K562 (cell line): ENCODE data around the gene APOBEC3C. TPM values are rescaled to one million over a fixed set of nuclear protein-coding genes. Genes with fewer than 3 reads are reported as not detected.

Experiments
- ATAC-seq: fragments of 200-7000 bp; cut with Tn5 transposase; 3 replicates; pipeline ENCODE4 v1.9.1; 2020; ENCODE audit warnings: moderate library complexity
- BruUV-seq: library from RNA; stranded (reverse); fragments of 400-500 nt; replicated peaks from 2 replicates; lab custom pipeline; 2021; lab: Mats Ljungman, UMichigan
- CTCF ChIA-PET: fragments of 300-600 bp; formaldehyde crosslinking; extraction: SDS; loops from one replicate; lab custom pipeline; 2021; ENCODE audit warnings: low intra/inter-chr PET ratio; lab: Yijun Ruan, JAX
- POLR2A ChIA-PET: fragments of 300-600, 350-650 bp; sonication (Branson Sonifier 250); formaldehyde crosslinking; extraction: SDS; loops from one replicate; lab custom pipeline; 2021; ENCODE audit warnings: antibody characterized with exemption, inconsistent platforms; lab: Yijun Ruan, JAX
- DNase-seq, 4 experiments: peaks; one replicate each; pipeline versions ENCODE4 v3.0.0 to v3.0.0-alpha.2; 2011 to 2018; ENCODE audit warnings: low spot score in 3 of 4, mixed read lengths in 3 of 4; ENCODE audit errors: extremely low read depth in 1 of 4
- FAIRE-seq: peaks from 2 replicates; lab custom pipeline; 2011; peaks lifted over from hg19 to GRCh38; lab: Jason Lieb, UNC
- H2AFZ ChIP-seq: 2 replicates; pipeline ENCODE4 v1.6.0; 2011; ENCODE audit warnings: low read depth, low read length, control low read depth, inconsistent platforms
- H3K27ac ChIP-seq: fragments of 200-600 bp; 3 replicates; pipeline ENCODE4 v1.8.0; 2011; ENCODE audit warnings: low read depth, mild to moderate bottlenecking, control low read depth, inconsistent platforms, low read length, moderate library complexity, mixed read lengths; ENCODE audit errors: extremely low read depth
- H3K27me3 ChIP-seq, 2 experiments: fragments of 300-600 bp in 1 of 2; 2 replicates in 1 of 2; 3 replicates in 1 of 2; pipeline versions ENCODE4 v1.6.0 to v1.8.0; 2011; ENCODE audit warnings: inconsistent platforms in 2 of 2, low read length in 2 of 2, mild to moderate bottlenecking in 1 of 2, mixed read lengths in 1 of 2, moderate library complexity in 1 of 2; ENCODE audit not compliant: control insufficient read depth in 2 of 2, insufficient read depth in 2 of 2
- H3K36me3 ChIP-seq: fragments of 300-600 bp; 3 replicates; pipeline ENCODE4 v1.8.0; 2011; ENCODE audit warnings: mild to moderate bottlenecking, low read length, inconsistent platforms; ENCODE audit not compliant: control insufficient read depth, insufficient read depth
- H3K4me1 ChIP-seq, 2 experiments: fragments of 200-600 bp in 1 of 2; replicated peaks in 1 of 2; 2 replicates in 1 of 2; 3 replicates in 1 of 2; pipeline versions ENCODE4 v1.5.1 to v1.8.0; 2011; ENCODE audit warnings: inconsistent platforms in 2 of 2, low read length in 2 of 2, mild to moderate bottlenecking in 1 of 2, mixed read lengths in 1 of 2, moderate library complexity in 1 of 2; ENCODE audit not compliant: control insufficient read depth in 2 of 2, insufficient read depth in 2 of 2
- H3K4me2 ChIP-seq: 2 replicates; pipeline ENCODE4 v1.6.1; 2011; ENCODE audit warnings: low read length, control low read depth, inconsistent platforms, mixed read lengths; ENCODE audit not compliant: insufficient read depth
- H3K4me3 ChIP-seq: fragments of 200-600 bp; sonication (generic), shearing (Covaris generic); 2 replicates; pipeline ENCODE4 v1.5.1; 2016; ENCODE audit warnings: control low read depth, inconsistent platforms
- H3K79me2 ChIP-seq: fragments of 200-600 bp; 3 replicates; pipeline ENCODE4 v1.8.0; 2011; ENCODE audit warnings: low read length, inconsistent platforms; ENCODE audit not compliant: control insufficient read depth, insufficient read depth
- H3K9ac ChIP-seq, 2 experiments: 2 replicates each; pipeline versions ENCODE4 v1.6.0 to v1.6.1; 2011; ENCODE audit warnings: low read depth in 2 of 2, low read length in 2 of 2, control low read depth in 1 of 2, inconsistent platforms in 1 of 2, mild to moderate bottlenecking in 1 of 2, mixed read lengths in 1 of 2; ENCODE audit not compliant: insufficient read depth in 1 of 2
- H3K9me1 ChIP-seq: one replicate; pipeline ENCODE4 v1.6.0; 2011; ENCODE audit warnings: inconsistent platforms, mild to moderate bottlenecking, low read length, moderate library complexity; ENCODE audit not compliant: control insufficient read depth, insufficient read depth
- H3K9me3 ChIP-seq: replicated peaks from 2 replicates; pipeline ENCODE4 v1.5.1; 2011; ENCODE audit warnings: low read depth, low read length, inconsistent platforms; ENCODE audit not compliant: control insufficient read depth, insufficient read depth
- H4K20me1 ChIP-seq: replicated peaks from 2 replicates; pipeline ENCODE4 v1.6.1; 2011; ENCODE audit warnings: low read length, inconsistent platforms, mixed read lengths; ENCODE audit not compliant: control insufficient read depth, insufficient read depth
- CREBBP ChIP-seq: IDR thresholded peaks from one replicate; pipeline ENCODE4 v1.6.1; 2012; ENCODE audit warnings: low read depth, mild to moderate bottlenecking, control low read depth, inconsistent platforms, low read length
- CTBP1 ChIP-seq: fragments of 450-650 bp; IDR thresholded peaks from 2 replicates; pipeline ENCODE4 v1.6.1; 2016; ENCODE audit warnings: borderline replicate concordance
- E2F8 ChIP-seq: fragments of 450-650 bp; IDR thresholded peaks from 2 replicates; pipeline ENCODE4 v1.7.1; 2018; ENCODE audit warnings: mild to moderate bottlenecking, low read depth; ENCODE audit not compliant: partially characterized antibody
- FOXJ2 ChIP-seq: fragments of 200-800 bp; sonication (Bioruptor generic); IDR thresholded peaks from 2 replicates; pipeline ENCODE4 v1.6.1; 2016; ENCODE audit warnings: missing genetic modification characterization, missing compliant biosample characterization
- FOXP1 ChIP-seq: sonication (generic); formaldehyde crosslinking; IDR thresholded peaks from 2 replicates; pipeline ENCODE4 v1.8.0; 2022; ENCODE audit warnings: mild to moderate bottlenecking, missing genetic modification reagents
- ID3 ChIP-seq, 2 experiments: fragments of 250-450 bp in 1 of 2; fragments of 450-650 bp in 1 of 2; sonication (Bioruptor Pico) in 1 of 2; IDR thresholded peaks; 2 replicates each; pipeline versions ENCODE4 v1.6.1 to v1.8.0; 2016 to 2021; ENCODE audit warnings: mild to moderate bottlenecking in 2 of 2, moderate library complexity in 2 of 2, missing compliant biosample characterization in 1 of 2, missing genetic modification characterization in 1 of 2
- MAFK ChIP-seq: IDR thresholded peaks from 2 replicates; pipeline ENCODE4 v1.6.1; 2011; ENCODE audit warnings: low read length, improper control_type of control experiment
- MEIS2 ChIP-seq: fragments of 450-650 bp; IDR thresholded peaks from 2 replicates; pipeline ENCODE4 v1.6.1; 2014; ENCODE audit warnings: mild to moderate bottlenecking; ENCODE audit not compliant: partially characterized antibody
- NUFIP1 ChIP-seq: fragments of 450-650 bp; IDR thresholded peaks from 2 replicates; pipeline ENCODE4 v1.6.1; 2018; ENCODE audit not compliant: partially characterized antibody
- SPI1 ChIP-seq: IDR thresholded peaks from 2 replicates; pipeline ENCODE4 v1.6.1; 2011; ENCODE audit warnings: low read depth, low read length, control low read depth, borderline replicate concordance
- USF1 ChIP-seq: sonication (generic); formaldehyde crosslinking; IDR thresholded peaks from 2 replicates; pipeline ENCODE4 v1.9.0; 2022; ENCODE audit warnings: mild to moderate bottlenecking, missing genetic modification reagents
- ZFX ChIP-seq: sonication (generic); formaldehyde crosslinking; IDR thresholded peaks from 2 replicates; pipeline ENCODE4 v1.8.0; 2022; ENCODE audit warnings: mild to moderate bottlenecking, missing genetic modification reagents, moderate library complexity
- ZNF41 ChIP-seq: fragments of 250-450 bp; sonication (Bioruptor Pico); conservative IDR thresholded peaks from 2 replicates; pipeline ENCODE4 v1.4.0; 2020; ENCODE audit warnings: mild to moderate bottlenecking
- WGBS: fragments of 100-300 bp; shearing (Covaris generic); methylation state at CpG from one replicate; pipeline ENCODE4 v1.1.6; 2016; ENCODE audit warnings: low coverage, mixed read lengths; ENCODE audit not compliant: insufficient coverage; ENCODE audit errors: missing lambda C conversion rate; 5-methylcytosine and 5-hydroxymethylcytosine counted together
- in situ Hi-C: fragments of 300-500 bp; cut with MboI; formaldehyde crosslinking; loops from 4 replicates; pipeline ENCODE4 v1.15.0; 2018; ENCODE audit warnings: inconsistent platforms, mixed read lengths
- intact Hi-C: fragments of 100-400 bp; cut with micrococcal nuclease; formaldehyde crosslinking; loops from 2 replicates; pipeline ENCODE4 v1.14.2; 2022
- polyA plus RNA-seq, 8 experiments: library from polyadenylated mRNA; depleted of rRNA in 4 of 8; stranded (reverse) in 5 of 8; unstranded in 3 of 8; fragments of >200 nt; fragmentation: Nextera tagmentation in 2 of 8; fragmentation: Illumina TruSeq in 1 of 8; extraction: Ambion mirVana in 2 of 8; extraction: Trizol in 1 of 8; gene quantifications; 2 replicates each; pipeline versions ENCODE4 v1.2.1 to v1.2.3, GENCODE V29; 2011 to 2014; ENCODE audit warnings: inconsistent platforms in 1 of 8, missing spikeins in 1 of 8
- total RNA-seq, 7 experiments: library from RNA; depleted of rRNA in 6 of 7; stranded (reverse); fragments of >200 nt in 6 of 7; fragmentation: Illumina TruSeq in 2 of 7; extraction: Trizol in 2 of 7; gene quantifications; 2 replicates each; pipeline versions ENCODE4 v1.2.1 to v1.2.3, GENCODE V29; 2011 to 2021; ENCODE audit warnings: low replicate concordance in 1 of 7

The APOBEC3C gene
- total and polyA plus RNA-seq, 9 of the 15 experiments (the other 6 are each of a cell fraction or from before 2014, with no cell fraction given): 12.4 to 285 (median 55.5) TPM

GRCh38 chr22:38996105-38996504, 18.0 kb upstream of the APOBEC3C start:
- no peak overlapping the region for H3K27ac ChIP-seq
- H3K36me3 ChIP-seq: no peaks in the 10 kb centered on the region
- no peak overlapping the region for H3K4me3 ChIP-seq
- no peaks in the 10 kb centered on the region for H3K9me1 ChIP-seq
- no peak overlapping the region for H3K9ac ChIP-seq
- peaks cover 0 to 5% of the 10 kb centered on the region in 2 experiments; a peak in 2 of 5 replicates for H3K4me1 ChIP-seq
- no peak overlapping the region for H2AFZ ChIP-seq
- intact Hi-C loops: no loop called here
- CTCF ChIA-PET: no interaction called here
- no peak overlapping the region for H3K4me2 ChIP-seq
- peaks cover 0 to 9% of the 10 kb centered on the region in 2 experiments; a peak in 1 of 5 replicates for H3K27me3 ChIP-seq
- FAIRE-seq (no peak), ATAC-seq (no peak), DNase-seq (no peak)
- WGBS: 9% methylated on average over 5 of the region's 6 CpGs
- POLR2A ChIA-PET: no interaction called here
- no peaks in the 10 kb centered on the region for H4K20me1 ChIP-seq
- in situ Hi-C loops: no loop called here
- no peaks in the 10 kb centered on the region for H3K79me2 ChIP-seq
- no peaks in the 10 kb centered on the region for H3K9me3 ChIP-seq
- peak; percentile 85 for TF ChIP-seq SPI1
- no peak for TF ChIP-seq MAFK
- BruUV-seq: no TSS peak

DNA sequence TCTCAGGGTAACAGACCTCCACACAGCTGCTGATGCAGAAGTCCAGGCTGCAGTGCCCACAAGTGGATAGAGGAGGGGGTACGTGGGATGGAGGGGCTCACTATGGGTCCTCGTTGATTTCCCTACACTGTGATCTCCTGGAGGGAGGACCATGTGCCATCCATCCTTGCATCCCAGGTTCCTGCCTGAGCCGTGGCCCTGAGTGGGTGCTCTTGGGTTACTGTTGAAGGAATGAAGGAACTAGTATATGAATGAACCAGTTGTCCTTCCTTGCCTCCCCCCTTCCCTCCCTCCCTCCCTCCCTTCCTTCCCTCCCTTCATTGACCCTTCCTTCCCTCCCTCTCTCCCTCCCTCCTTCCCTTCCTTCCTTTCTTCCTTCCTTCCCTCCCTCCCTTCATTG, 16.5 kb upstream of the APOBEC3C start:
- Histone ChIP-seq H3K4me2 (no peak overlapping the region), H3K9me1 (no peaks in the 10 kb centered on the region), H3K27me3 (peaks cover 0 to 9% of the 10 kb centered on the region in 2 experiments; a peak in 1 of 5 replicates), H3K27ac (no peak overlapping the region), H3K9me3 (no peaks in the 10 kb centered on the region), H4K20me1 (no peaks in the 10 kb centered on the region), H3K36me3 (no peaks in the 10 kb centered on the region), H3K9ac (no peak overlapping the region), H2AFZ (no peak overlapping the region), H3K4me1 (peaks cover 0 to 5% of the 10 kb centered on the region in 2 experiments; a peak in 2 of 5 replicates), H3K79me2 (no peaks in the 10 kb centered on the region), H3K4me3 (no peak overlapping the region)
- no peak for FAIRE-seq
- ChIA-PET CTCF (no interaction called here), POLR2A (no interaction called here)
- in situ Hi-C loops (no loop called here), intact Hi-C loops (no loop called here)
- DNase-seq: no peak
- no peak for ATAC-seq
- no TSS peak for BruUV-seq
- no peak for TF ChIP-seq CREBBP
- no peak for TF ChIP-seq E2F8
- no peak for TF ChIP-seq FOXP1 (CRISPR knock-in tag)
- no peak for TF ChIP-seq USF1 (CRISPR knock-in tag)
- no peak for TF ChIP-seq FOXJ2 (tag)
- TF ChIP-seq CTBP1: no peak
- no peak for TF ChIP-seq ZNF41 (CRISPR knock-in tag)
- TF ChIP-seq ZFX (CRISPR knock-in tag): no peak
- no peak for TF ChIP-seq ID3 (CRISPR knock-in tag; IDR thresholded peaks at IDR 0.05)
- no peak for TF ChIP-seq ID3 (tag; IDR thresholded peaks at IDR 0.05)
- no peak for TF ChIP-seq MEIS2
- no peak for TF ChIP-seq NUFIP1
- 7% methylated on average over 2 of the region's 3 CpGs for WGBS
